ENCODE measurements around the gene MED13L.

- TF ChIP-seq EZH2 (IDR thresholded peaks at IDR 0.05; ENCODE audit: insufficient read depth, poor library complexity, severe bottlenecking): no peak
- TF ChIP-seq EZH2phosphoT487 (IDR thresholded peaks at IDR 0.05; ENCODE audit: insufficient read depth, low read depth): no peak
Measured at GRCh38 chr12:116024769-116025168, 252.7 kb downstream of the MED13L start.
